ENCODE measurements around the gene MAPK6. TPM values are rescaled to one million over a fixed set of nuclear protein-coding genes. Genes with fewer than 3 reads are reported as not detected.

Gene MAPK6
- total and polyA plus RNA-seq, 9 of the 15 experiments (the other 6 are each of a cell fraction or from before 2014, with no cell fraction given) = 28.5 to 97.1 (median 74.0) TPM

DNA sequence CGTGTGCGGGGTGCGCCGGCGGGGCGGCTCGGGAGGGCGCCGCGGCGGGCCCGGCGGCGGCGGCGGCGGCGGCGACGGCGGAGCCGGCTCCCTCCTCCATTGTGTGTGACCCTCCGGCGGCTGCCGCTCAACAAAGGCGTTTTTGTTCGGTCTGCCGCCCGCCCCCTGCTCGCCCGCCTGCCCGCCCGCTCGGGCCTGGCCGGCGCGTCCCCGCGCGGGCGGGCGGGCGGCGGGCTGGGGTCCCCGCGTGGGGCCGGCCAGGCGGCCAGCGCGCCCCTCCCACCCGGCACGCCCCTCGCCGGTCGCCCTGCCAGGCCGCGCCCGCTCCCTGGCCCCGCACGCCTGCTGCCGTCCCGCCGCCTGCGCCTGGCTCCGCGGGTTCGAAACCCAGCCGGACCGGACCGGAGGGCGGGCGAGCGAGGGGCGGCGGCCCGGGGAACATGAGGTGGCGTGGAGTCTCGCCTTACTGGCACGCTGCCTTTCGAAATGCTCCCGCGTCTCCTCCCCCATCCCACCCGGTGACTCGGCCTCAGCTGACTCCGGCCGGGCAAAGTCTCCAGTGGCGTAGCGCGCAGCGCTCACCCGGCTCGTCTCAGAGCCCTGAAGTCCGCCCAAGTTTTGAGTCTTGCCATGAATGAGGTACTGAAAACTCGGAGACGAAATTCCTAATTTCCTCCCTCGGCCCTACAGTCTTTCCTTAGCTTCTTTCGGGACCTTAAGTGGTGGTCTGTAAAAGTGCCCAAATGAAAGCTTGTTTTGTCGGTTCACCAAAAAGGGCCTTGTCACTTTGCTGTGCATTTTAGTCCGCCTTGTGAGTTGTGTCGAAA is 588 bp downstream of the MAPK6 start (continued):
- TF ChIP-seq USF2 (CRISPR knock-in tag; IDR thresholded peaks at IDR 0.05) = peak; percentile 29
- TF ChIP-seq KDM5B (IDR thresholded peaks at IDR 0.05; ENCODE audit: insufficient replicate concordance, low read depth, low read length) = no peak
- TF ChIP-seq PURB (CRISPR knock-in tag; IDR thresholded peaks at IDR 0.05; ENCODE audit: low read depth) = no peak
- no peak for TF ChIP-seq ZNF212 (CRISPR knock-in tag; IDR thresholded peaks at IDR 0.05)
- no peak for TF ChIP-seq ZNF561 (CRISPR knock-in tag; conservative IDR thresholded peaks at IDR 0.05)
- TF ChIP-seq BRF2 (IDR thresholded peaks at IDR 0.05; ENCODE audit: borderline replicate concordance, insufficient read depth, insufficient read length) = no peak
- TF ChIP-seq ZNF3 (CRISPR knock-in tag; IDR thresholded peaks at IDR 0.05) = no peak
- no peak for TF ChIP-seq MED1 (CRISPR knock-in tag; IDR thresholded peaks at IDR 0.05; ENCODE audit: borderline replicate concordance)
- no peak for TF ChIP-seq STAT5B (CRISPR knock-in tag; IDR thresholded peaks at IDR 0.05)
- peak; percentile 25; the same call in 1 of the 2 replicates for TF ChIP-seq PHF8 (IDR thresholded peaks at IDR 0.05; ENCODE audit: borderline replicate concordance, low read length)
- no peak for TF ChIP-seq ZNF140 (CRISPR knock-in tag; IDR thresholded peaks at IDR 0.05)
- TF ChIP-seq POLR2AphosphoS5 (IDR thresholded peaks at IDR 0.05; ENCODE audit: control insufficient read depth, insufficient read depth, low read depth, low read length) = no peak; the same call in 1 of the 2 replicates
- 0 out of 2 replicates have a peak, but pooled peaks have one; percentile 15 for TF ChIP-seq CREB1 (IDR thresholded peaks at IDR 0.05)
- peak; percentile 62; the same call in 1 of the 2 replicates for TF ChIP-seq CREB1 (CRISPR knock-in tag; IDR thresholded peaks at IDR 0.05)
- no peak for TF ChIP-seq ZNF778 (CRISPR knock-in tag; IDR thresholded peaks at IDR 0.05)
- TF ChIP-seq, protein P1, sequence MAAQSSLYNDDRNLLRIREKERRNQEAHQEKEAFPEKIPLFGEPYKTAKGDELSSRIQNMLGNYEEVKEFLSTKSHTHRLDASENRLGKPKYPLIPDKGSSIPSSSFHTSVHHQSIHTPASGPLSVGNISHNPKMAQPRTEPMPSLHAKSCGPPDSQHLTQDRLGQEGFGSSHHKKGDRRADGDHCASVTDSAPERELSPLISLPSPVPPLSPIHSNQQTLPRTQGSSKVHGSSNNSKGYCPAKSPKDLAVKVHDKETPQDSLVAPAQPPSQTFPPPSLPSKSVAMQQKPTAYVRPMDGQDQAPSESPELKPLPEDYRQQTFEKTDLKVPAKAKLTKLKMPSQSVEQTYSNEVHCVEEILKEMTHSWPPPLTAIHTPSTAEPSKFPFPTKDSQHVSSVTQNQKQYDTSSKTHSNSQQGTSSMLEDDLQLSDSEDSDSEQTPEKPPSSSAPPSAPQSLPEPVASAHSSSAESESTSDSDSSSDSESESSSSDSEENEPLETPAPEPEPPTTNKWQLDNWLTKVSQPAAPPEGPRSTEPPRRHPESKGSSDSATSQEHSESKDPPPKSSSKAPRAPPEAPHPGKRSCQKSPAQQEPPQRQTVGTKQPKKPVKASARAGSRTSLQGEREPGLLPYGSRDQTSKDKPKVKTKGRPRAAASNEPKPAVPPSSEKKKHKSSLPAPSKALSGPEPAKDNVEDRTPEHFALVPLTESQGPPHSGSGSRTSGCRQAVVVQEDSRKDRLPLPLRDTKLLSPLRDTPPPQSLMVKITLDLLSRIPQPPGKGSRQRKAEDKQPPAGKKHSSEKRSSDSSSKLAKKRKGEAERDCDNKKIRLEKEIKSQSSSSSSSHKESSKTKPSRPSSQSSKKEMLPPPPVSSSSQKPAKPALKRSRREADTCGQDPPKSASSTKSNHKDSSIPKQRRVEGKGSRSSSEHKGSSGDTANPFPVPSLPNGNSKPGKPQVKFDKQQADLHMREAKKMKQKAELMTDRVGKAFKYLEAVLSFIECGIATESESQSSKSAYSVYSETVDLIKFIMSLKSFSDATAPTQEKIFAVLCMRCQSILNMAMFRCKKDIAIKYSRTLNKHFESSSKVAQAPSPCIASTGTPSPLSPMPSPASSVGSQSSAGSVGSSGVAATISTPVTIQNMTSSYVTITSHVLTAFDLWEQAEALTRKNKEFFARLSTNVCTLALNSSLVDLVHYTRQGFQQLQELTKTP (IDR thresholded peaks at IDR 0.05; ENCODE audit: low read depth in 1 of 2, partially characterized antibody in 2 of 2) = peak in 1 of 2 experiments; percentile 82
- no peak for TF ChIP-seq E2F3 (CRISPR knock-in tag; IDR thresholded peaks at IDR 0.05)
- TF ChIP-seq, protein P2, sequence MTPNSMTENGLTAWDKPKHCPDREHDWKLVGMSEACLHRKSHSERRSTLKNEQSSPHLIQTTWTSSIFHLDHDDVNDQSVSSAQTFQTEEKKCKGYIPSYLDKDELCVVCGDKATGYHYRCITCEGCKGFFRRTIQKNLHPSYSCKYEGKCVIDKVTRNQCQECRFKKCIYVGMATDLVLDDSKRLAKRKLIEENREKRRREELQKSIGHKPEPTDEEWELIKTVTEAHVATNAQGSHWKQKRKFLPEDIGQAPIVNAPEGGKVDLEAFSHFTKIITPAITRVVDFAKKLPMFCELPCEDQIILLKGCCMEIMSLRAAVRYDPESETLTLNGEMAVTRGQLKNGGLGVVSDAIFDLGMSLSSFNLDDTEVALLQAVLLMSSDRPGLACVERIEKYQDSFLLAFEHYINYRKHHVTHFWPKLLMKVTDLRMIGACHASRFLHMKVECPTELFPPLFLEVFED (CRISPR knock-in tag; conservative IDR thresholded peaks at IDR 0.05) = no peak
- TF ChIP-seq CCNT2 (IDR thresholded peaks at IDR 0.05; ENCODE audit: borderline replicate concordance, extremely low read depth, insufficient read length, low read depth, low read length) = peak; percentile 78
- TF ChIP-seq CBX1 (IDR thresholded peaks at IDR 0.05; ENCODE audit: low read depth) = no peak

All from K562 (cell line).